GM19467 (cell line): ENCODE measurements around the gene PPM1H.
A peak's percentile ranks its signal among the peaks of the same experiment; 100 is the strongest.

ENCODE experiments used
- ATAC-seq: cut with Tn5 transposase; IDR thresholded peaks from one replicate; pipeline ENCODE4 v1.9.1; 2021; ENCODE audit warnings: mild to moderate bottlenecking, moderate library complexity; ENCODE audit not compliant: unreplicated experiment

PPM1H gene

GRCh38 chr12:62717643-62718042 lies 217.3 kb downstream of the PPM1H start:
- ATAC-seq, result no peak

GRCh38 chr12:62716866-62717525 lies 218.0 kb downstream of the PPM1H start:
- no peak for ATAC-seq

GRCh38 chr12:62716037-62716436 lies 218.9 kb downstream of the PPM1H start:
- no peak for ATAC-seq

- no peak for ATAC-seq
These were observed 219.9 kb downstream of the PPM1H start for GRCh38 chr12:62714774-62715721.

- no peak for ATAC-seq
These were observed 220.7 kb downstream of the PPM1H start for GRCh38 chr12:62714181-62714773.

GRCh38 chr12:62713723-62714122 lies 221.2 kb downstream of the PPM1H start:
- no peak for ATAC-seq

GRCh38 chr12:62712681-62713573 lies 222.0 kb downstream of the PPM1H start:
- no peak for ATAC-seq

- no peak for ATAC-seq
These were observed 223.2 kb downstream of the PPM1H start for GRCh38 chr12:62711631-62712241.

- ATAC-seq, result no peak
These were observed 225.6 kb downstream of the PPM1H start for GRCh38 chr12:62709311-62709710.

- ATAC-seq, result no peak
These were observed 227.0 kb downstream of the PPM1H start for GRCh38 chr12:62707939-62708338.

- ATAC-seq, result no peak
These were observed 229.1 kb downstream of the PPM1H start for GRCh38 chr12:62705846-62706245.

- ATAC-seq, result no peak
These were observed 232.0 kb downstream of the PPM1H start for GRCh38 chr12:62703011-62703380.

- no peak for ATAC-seq
These were observed 233.5 kb downstream of the PPM1H start for GRCh38 chr12:62701492-62701891.

GRCh38 chr12:62700091-62700880 lies 234.7 kb downstream of the PPM1H start:
- ATAC-seq, result no peak

- no peak for ATAC-seq
These were observed 236.2 kb downstream of the PPM1H start for GRCh38 chr12:62698701-62699101.

- no peak for ATAC-seq
These were observed 237.1 kb downstream of the PPM1H start for GRCh38 chr12:62697893-62698292.

GRCh38 chr12:62695696-62696095 lies 239.3 kb downstream of the PPM1H start:
- ATAC-seq, result no peak

- peak; percentile 57 for ATAC-seq
These were observed 240.3 kb downstream of the PPM1H start for GRCh38 chr12:62694632-62695031.

GRCh38 chr12:62694116-62694515 lies 240.8 kb downstream of the PPM1H start:
- peak; percentile 10 for ATAC-seq
